HG03558 (cell line): ENCODE results near the gene D2HGDH.
"Not testable (repeated sequence)": the region's sequence is repeated elsewhere in the genome, so short reads cannot be mapped to it uniquely, and the experiment has no call there.

Experiments
- ATAC-seq: cut with Tn5 transposase; IDR thresholded peaks from one replicate; pipeline ENCODE4 v1.9.1; 2021; ENCODE audit warnings: moderate number of reproducible peaks; ENCODE audit not compliant: unreplicated experiment; ENCODE audit errors: extremely low read depth

Gene D2HGDH

GRCh38 chr2:241803387-241804325 lies 69.2 kb downstream of the D2HGDH start:
- no peak for ATAC-seq

- ATAC-seq, result no peak
These were observed 70.1 kb downstream of the D2HGDH start for GRCh38 chr2:241804326-241805229.

GRCh38 chr2:241806217-241806616 lies 71.8 kb downstream of the D2HGDH start:
- ATAC-seq, result not testable (repeated sequence)

GRCh38 chr2:241808051-241808720 lies 73.8 kb downstream of the D2HGDH start:
- ATAC-seq, result no peak

GRCh38 chr2:241808721-241809382 lies 74.4 kb downstream of the D2HGDH start, which contains the start of gene NEU4:
Gene NEU4, plus strand, starts transcription at chr2:241809193. Its CDS starts 5,292 bp downstream, at chr2:241814485.
- no peak for ATAC-seq

GRCh38 chr2:241809383-241810306 lies 75.2 kb downstream of the D2HGDH start:
- ATAC-seq, result no peak

- no peak for ATAC-seq
These were observed 76.1 kb downstream of the D2HGDH start for GRCh38 chr2:241810307-241811200.

GRCh38 chr2:241811201-241811951 lies 76.9 kb downstream of the D2HGDH start:
- no peak for ATAC-seq

- no peak for ATAC-seq
These were observed 77.7 kb downstream of the D2HGDH start for GRCh38 chr2:241811952-241812729.

- ATAC-seq, result no peak
These were observed 78.6 kb downstream of the D2HGDH start for GRCh38 chr2:241812730-241813643.

- no peak for ATAC-seq
These were observed 79.4 kb downstream of the D2HGDH start for GRCh38 chr2:241813644-241814392.

GRCh38 chr2:241814393-241814642 lies 79.9 kb downstream of the D2HGDH start:
- no peak for ATAC-seq

GRCh38 chr2:241814643-241815476 lies 80.4 kb downstream of the D2HGDH start:
- no peak for ATAC-seq
